Esophagus muscularis mucosa (tissue), 4 donors: ENCODE data around the gene IRF2BP2. TPM values are rescaled to one million over a fixed set of nuclear protein-coding genes. Genes with fewer than 3 reads are reported as not detected.

Experiments used
- DNase-seq: peaks from one replicate; pipeline ENCODE4 v3.0.0-alpha.2; 2017; ENCODE audit errors: extremely low spot score
- H3K27ac ChIP-seq, 4 donors: fragments of 200-600 bp; sonication (generic); replicated peaks in 1 of 4; 1 replicate in 3 of 4; 2 replicates in 1 of 4; pipeline ENCODE4 v1.5.1; 2016 to 2019; ENCODE audit warnings: mild to moderate bottlenecking in 1 of 4
- H3K27me3 ChIP-seq, 4 donors: fragments of 200-600 bp; sonication (generic); one replicate each; pipeline versions ENCODE4 v1.5.1 to v1.6.0; 2016 to 2019
- H3K36me3 ChIP-seq, 4 donors: fragments of 200-600 bp; sonication (generic); one replicate each; pipeline ENCODE4 v1.5.1; 2016 to 2019
- H3K4me1 ChIP-seq, 4 donors: fragments of 200-600 bp; sonication (generic); one replicate each; pipeline ENCODE4 v1.5.1; 2016 to 2019
- H3K4me3 ChIP-seq, 4 donors: fragments of 200-600 bp; sonication (generic); 1 replicate in 2 of 4; 2 replicates in 2 of 4; pipeline ENCODE4 v1.5.1; 2016 to 2019; ENCODE audit warnings: mild to moderate bottlenecking in 4 of 4, moderate library complexity in 1 of 4
- H3K9me3 ChIP-seq, 4 donors: fragments of 200-600 bp; sonication (generic); 1 replicate in 3 of 4; 2 replicates in 1 of 4; pipeline ENCODE4 v1.5.1; 2016 to 2019
- EP300 ChIP-seq: sonication (generic); formaldehyde crosslinking; IDR thresholded peaks from one replicate; pipeline ENCODE4 v1.6.1; 2017; ENCODE audit warnings: antibody characterized with exemption
- POLR2A ChIP-seq: fragments of 450-650 bp; IDR thresholded peaks from one replicate; pipeline ENCODE4 v1.6.1; 2017; ENCODE audit warnings: antibody characterized with exemption, moderate library complexity, mild to moderate bottlenecking, low read depth
- POLR2AphosphoS5 ChIP-seq, 2 donors: sonication (generic); formaldehyde crosslinking; IDR thresholded peaks; one replicate each; pipeline ENCODE4 v1.6.1; 2017; ENCODE audit warnings: antibody characterized with exemption in 2 of 2
- WGBS: methylation state at CpG from one replicate; pipeline ENCODE4 v1.1.5; 2018; 5-methylcytosine and 5-hydroxymethylcytosine counted together
- intact Hi-C: fragments of 100-400 bp; cut with DNase I; formaldehyde crosslinking; loops from one replicate; pipeline ENCODE4 v1.15.1; 2023
- total RNA-seq, 4 donors: library from RNA; depleted of rRNA; stranded (reverse); fragments of >200 nt; gene quantifications; one replicate each; pipeline versions ENCODE4 v1.1.0 to v1.2.1, GENCODE V29; 2016
- TF ChIP-seq, protein P1 (sequence below), 3 experiments: fragments of 200-600 bp in 2 of 3; fragments of 450-650 bp in 1 of 3; sonication (generic) in 2 of 3; IDR thresholded peaks; one replicate each; pipeline ENCODE4 v1.5.1; 2017 to 2019; ENCODE audit warnings: antibody characterized with exemption in 3 of 3, mild to moderate bottlenecking in 2 of 3, moderate library complexity in 1 of 3

Gene IRF2BP2
- 100 to 1,000 TPM in 2 of 4 donors, 10 to 100 TPM in 2; 83.3 to 119 (median 97.9) TPM for total RNA-seq

DNA sequence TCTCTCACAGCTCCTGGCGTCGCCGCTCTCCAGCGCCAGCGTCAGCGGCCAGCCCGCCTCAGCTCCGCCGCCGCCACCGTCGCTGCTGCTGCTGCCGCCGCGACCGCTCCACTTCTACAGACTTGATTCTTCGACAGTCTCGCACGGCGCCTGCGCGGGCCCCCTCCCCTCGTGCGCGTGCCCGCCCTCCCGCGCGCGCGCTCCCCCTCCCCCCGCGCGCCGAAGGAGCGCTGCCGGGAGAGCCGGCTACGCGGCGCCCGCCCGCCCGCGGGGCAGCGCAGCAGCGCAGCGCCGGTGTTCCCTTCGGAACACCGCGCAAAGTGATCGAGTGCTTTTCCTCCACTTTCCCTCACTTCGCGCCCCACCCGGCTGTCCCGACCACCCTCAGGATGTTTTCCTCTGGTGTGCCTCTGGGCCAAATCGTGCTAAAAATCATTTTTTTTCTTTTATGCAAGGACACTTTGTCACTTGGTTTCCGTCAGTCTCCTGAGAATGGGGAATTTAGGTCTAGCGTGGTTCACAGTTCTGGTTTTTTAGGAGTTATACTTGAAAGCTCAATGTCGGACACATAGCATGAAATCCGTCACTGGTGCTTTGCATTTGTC is at the start of gene IRF2BP2:
Gene IRF2BP2, minus strand, starts transcription at position 118 of the 605 bp plus-strand sequence. CDS start 684 bp downstream, outside the sequence.
- intact Hi-C loops, result loop anchor here (5.0 kb wide), 4 partner anchors 307 to 472 kb away; no protein-coding TSS in a partner anchor
- Histone ChIP-seq H3K9me3 (no peaks in the 10 kb centered on the region), H3K4me3 (peak within 1 kb of the TSS; percentile 71 to 91 (median 85)), H3K36me3 (peaks cover 9 to 32% (median 18%) of the 10 kb centered on the region in 4 donors), H3K27me3 (no peaks in the 10 kb centered on the region), H3K27ac (peak within 1 kb of the TSS; percentile 92 to 100 (median 100)), H3K4me1 (peaks cover 28 to 44% (median 40%) of the 10 kb centered on the region in 4 donors)
- peak; percentile 28 for TF ChIP-seq EP300
- TF ChIP-seq POLR2AphosphoS5 (IDR thresholded peaks at IDR 0.05), result peak in 1 of 2 donors; percentile 93
- TF ChIP-seq, protein P1, sequence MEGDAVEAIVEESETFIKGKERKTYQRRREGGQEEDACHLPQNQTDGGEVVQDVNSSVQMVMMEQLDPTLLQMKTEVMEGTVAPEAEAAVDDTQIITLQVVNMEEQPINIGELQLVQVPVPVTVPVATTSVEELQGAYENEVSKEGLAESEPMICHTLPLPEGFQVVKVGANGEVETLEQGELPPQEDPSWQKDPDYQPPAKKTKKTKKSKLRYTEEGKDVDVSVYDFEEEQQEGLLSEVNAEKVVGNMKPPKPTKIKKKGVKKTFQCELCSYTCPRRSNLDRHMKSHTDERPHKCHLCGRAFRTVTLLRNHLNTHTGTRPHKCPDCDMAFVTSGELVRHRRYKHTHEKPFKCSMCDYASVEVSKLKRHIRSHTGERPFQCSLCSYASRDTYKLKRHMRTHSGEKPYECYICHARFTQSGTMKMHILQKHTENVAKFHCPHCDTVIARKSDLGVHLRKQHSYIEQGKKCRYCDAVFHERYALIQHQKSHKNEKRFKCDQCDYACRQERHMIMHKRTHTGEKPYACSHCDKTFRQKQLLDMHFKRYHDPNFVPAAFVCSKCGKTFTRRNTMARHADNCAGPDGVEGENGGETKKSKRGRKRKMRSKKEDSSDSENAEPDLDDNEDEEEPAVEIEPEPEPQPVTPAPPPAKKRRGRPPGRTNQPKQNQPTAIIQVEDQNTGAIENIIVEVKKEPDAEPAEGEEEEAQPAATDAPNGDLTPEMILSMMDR (IDR thresholded peaks at IDR 0.05), result no peak
- TF ChIP-seq POLR2A, result peak; percentile 29
- DNase-seq, result no peak
- WGBS, result under 1% methylated on average over 26 of the region's 62 CpGs

DNA sequence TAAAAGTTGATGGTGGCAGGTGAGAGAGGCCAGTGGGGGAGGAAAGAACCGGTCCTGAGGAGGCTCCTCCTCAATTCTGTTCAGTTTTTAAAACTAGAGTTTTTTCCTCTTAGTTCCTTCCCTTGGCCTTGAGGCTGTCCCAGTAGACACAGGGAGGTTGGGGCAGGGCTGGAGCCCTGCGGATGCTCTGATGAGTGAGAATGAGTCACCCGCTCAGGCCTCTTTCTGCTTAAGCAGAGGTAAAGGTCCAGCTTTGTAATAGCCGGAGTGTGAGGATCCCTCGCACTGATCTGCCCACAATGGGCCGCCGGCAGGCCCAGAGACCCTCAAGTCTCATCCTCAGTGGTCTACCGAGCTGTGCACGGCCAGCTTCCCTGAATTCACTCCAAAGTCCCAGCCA is 49.6 kb upstream of the IRF2BP2 start:
- DNase-seq, result peak; percentile 47
- no peaks in the 10 kb centered on the region for H3K27me3 ChIP-seq
- intact Hi-C loops, result no loop called here
- no peaks in the 10 kb centered on the region for H3K36me3 ChIP-seq
- no peak for TF ChIP-seq EP300
- TF ChIP-seq POLR2AphosphoS5 (IDR thresholded peaks at IDR 0.05), result no peak
- no peak overlapping the region for H3K4me3 ChIP-seq
- WGBS, result 80% methylated on average over 9 of the region's 9 CpGs
- H3K27ac ChIP-seq, result no peak overlapping the region
- no peaks in the 10 kb centered on the region for H3K4me1 ChIP-seq
- no peaks in the 10 kb centered on the region for H3K9me3 ChIP-seq

DNA sequence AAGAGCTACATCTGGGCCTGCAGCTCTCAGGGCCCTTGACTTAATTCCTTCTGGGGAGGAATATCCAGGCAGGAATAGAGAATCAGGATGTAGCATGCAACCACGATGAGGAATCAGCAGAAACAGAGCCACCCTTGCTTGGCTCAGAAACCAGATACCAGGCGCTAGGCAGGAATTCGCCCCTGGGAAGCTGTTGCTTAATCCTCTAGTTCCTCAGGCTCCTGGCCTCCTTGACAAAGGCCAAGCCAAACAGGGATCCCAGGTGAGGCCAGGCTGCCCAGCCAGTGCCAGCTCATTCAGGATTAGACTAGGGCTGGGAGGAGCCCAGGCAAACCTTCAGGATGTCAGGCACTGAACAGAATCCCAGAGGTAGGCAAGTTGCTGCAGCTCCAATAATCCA is 48.2 kb upstream of the IRF2BP2 start:
- Histone ChIP-seq H3K27ac (no peak overlapping the region), H3K4me1 (no peaks in the 10 kb centered on the region), H3K36me3 (no peaks in the 10 kb centered on the region), H3K9me3 (no peaks in the 10 kb centered on the region), H3K4me3 (no peak overlapping the region), H3K27me3 (no peaks in the 10 kb centered on the region)
- DNase-seq, result peak; percentile 74
- WGBS, result 80% methylated on average over 1 of the region's 3 CpGs
- TF ChIP-seq, protein P1 (IDR thresholded peaks at IDR 0.05), result no peak
- TF ChIP-seq POLR2A (no peak), POLR2AphosphoS5 (IDR thresholded peaks at IDR 0.05) (no peak), EP300 (no peak)
- intact Hi-C loops, result no loop called here

DNA sequence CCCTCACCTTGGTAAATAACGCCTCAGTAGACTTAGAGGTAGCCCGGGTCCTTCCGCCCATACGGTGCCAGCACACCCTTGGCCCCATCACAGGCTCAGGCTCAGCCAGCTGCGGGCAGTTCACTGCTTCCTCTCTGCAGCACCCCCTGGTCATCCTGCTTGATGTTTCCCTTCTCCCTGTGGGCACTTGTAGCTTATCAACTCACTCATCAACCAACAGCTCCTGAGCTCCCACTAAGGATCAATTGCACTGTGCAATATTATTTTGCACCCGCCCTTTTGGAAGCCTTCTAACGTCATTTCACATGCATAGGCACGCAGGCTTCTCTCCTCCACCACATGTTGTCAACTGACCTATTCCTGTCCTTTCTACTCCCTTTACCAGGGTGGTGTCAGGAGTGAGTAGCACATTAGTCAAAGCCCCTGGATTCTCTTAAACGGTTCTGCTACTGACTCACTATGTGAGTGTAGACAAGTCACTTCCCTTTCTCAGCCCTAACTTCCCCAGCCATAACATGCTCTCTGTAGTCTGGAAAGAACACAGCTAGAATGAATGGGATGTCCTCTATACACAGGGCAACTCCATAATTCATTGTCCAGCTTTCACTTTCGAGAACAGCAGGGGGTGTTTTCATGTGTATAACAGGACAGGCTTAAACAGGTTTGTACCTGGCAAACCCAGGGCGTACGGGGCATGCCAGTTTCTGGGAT is 47.1 kb upstream of the IRF2BP2 start:
- intact Hi-C loops, result no loop called here

More for the DNA sequence above, 47.1 kb upstream of the IRF2BP2 start:
- Histone ChIP-seq H3K4me1 (no peaks in the 10 kb centered on the region), H3K4me3 (no peak overlapping the region), H3K27ac (peak overlapping the region in 1 of 4 donors; percentile 10), H3K36me3 (no peaks in the 10 kb centered on the region), H3K27me3 (no peaks in the 10 kb centered on the region), H3K9me3 (no peaks in the 10 kb centered on the region)
- TF ChIP-seq POLR2A, result no peak
- TF ChIP-seq POLR2AphosphoS5 (IDR thresholded peaks at IDR 0.05), result no peak
- TF ChIP-seq EP300, result no peak
- TF ChIP-seq, protein P1 (IDR thresholded peaks at IDR 0.05), result no peak
- 70% methylated on average over 12 of the region's 12 CpGs for WGBS
- DNase-seq, result peak; percentile 53
